Tibial nerve (tissue), 4 donors: ENCODE measurements around the gene PCBP3. TPM values are rescaled to one million over a fixed set of nuclear protein-coding genes. Genes with fewer than 3 reads are reported as not detected.

Source experiments
- DNase-seq, 2 donors: peaks; one replicate each; pipeline ENCODE4 v3.0.0-alpha.2; 2019; ENCODE audit warnings: low spot score in 2 of 2
- H3K27ac ChIP-seq, 4 donors: fragments of 200-600 bp; sonication (generic) in 3 of 4; one replicate each; pipeline ENCODE4 v1.5.1; 2017 to 2019; ENCODE audit warnings: mild to moderate bottlenecking in 1 of 4
- H3K27me3 ChIP-seq, 2 donors: fragments of 200-600 bp; sonication (generic) in 1 of 2; one replicate each; pipeline versions ENCODE4 v1.5.1 to v1.6.0; 2017 to 2019
- H3K36me3 ChIP-seq, 3 donors: fragments of 200-600 bp; sonication (generic); one replicate each; pipeline ENCODE4 v1.5.1; 2018 to 2019
- H3K4me1 ChIP-seq, 4 donors: fragments of 200-600 bp; sonication (generic) in 3 of 4; one replicate each; pipeline ENCODE4 v1.5.1; 2017 to 2019
- H3K4me3 ChIP-seq, 4 donors: fragments of 200-600 bp; sonication (generic) in 3 of 4; one replicate each; pipeline ENCODE4 v1.5.1; 2017 to 2019; ENCODE audit warnings: mild to moderate bottlenecking in 1 of 4, moderate library complexity in 1 of 4
- H3K9me3 ChIP-seq, 4 donors: fragments of 200-600 bp; sonication (generic) in 3 of 4; one replicate each; pipeline ENCODE4 v1.5.1; 2017 to 2019
- EP300 ChIP-seq, 2 donors: sonication (generic); formaldehyde crosslinking; IDR thresholded peaks; one replicate each; pipeline ENCODE4 v1.6.1; 2017; ENCODE audit warnings: antibody characterized with exemption in 2 of 2, mild to moderate bottlenecking in 1 of 2
- POLR2A ChIP-seq, 2 donors: fragments of 450-650 bp; IDR thresholded peaks; one replicate each; pipeline ENCODE4 v1.6.1; 2017; ENCODE audit warnings: antibody characterized with exemption in 2 of 2, mild to moderate bottlenecking in 2 of 2, moderate library complexity in 2 of 2
- WGBS, 2 donors: methylation state at CpG; one replicate each; pipeline ENCODE4 v1.1.5; 2018; 5-methylcytosine and 5-hydroxymethylcytosine counted together
- total RNA-seq, 4 donors: library from RNA; depleted of rRNA; stranded (reverse); fragments of >200 nt; gene quantifications; one replicate each; pipeline ENCODE4 v1.1.0, GENCODE V29; 2016
- TF ChIP-seq, protein P1 (sequence below), 5 experiments: fragments of 200-600 bp in 3 of 5; fragments of 450-650 bp in 2 of 5; sonication (generic) in 3 of 5; IDR thresholded peaks; one replicate each; pipeline ENCODE4 v1.5.1; 2016 to 2019; ENCODE audit warnings: antibody characterized with exemption in 5 of 5, mild to moderate bottlenecking in 3 of 5, moderate library complexity in 2 of 5

The PCBP3 gene
- total RNA-seq, 4 donors from 2014 or later, result 4.2 to 13.4 (median 9.6) TPM

DNA sequence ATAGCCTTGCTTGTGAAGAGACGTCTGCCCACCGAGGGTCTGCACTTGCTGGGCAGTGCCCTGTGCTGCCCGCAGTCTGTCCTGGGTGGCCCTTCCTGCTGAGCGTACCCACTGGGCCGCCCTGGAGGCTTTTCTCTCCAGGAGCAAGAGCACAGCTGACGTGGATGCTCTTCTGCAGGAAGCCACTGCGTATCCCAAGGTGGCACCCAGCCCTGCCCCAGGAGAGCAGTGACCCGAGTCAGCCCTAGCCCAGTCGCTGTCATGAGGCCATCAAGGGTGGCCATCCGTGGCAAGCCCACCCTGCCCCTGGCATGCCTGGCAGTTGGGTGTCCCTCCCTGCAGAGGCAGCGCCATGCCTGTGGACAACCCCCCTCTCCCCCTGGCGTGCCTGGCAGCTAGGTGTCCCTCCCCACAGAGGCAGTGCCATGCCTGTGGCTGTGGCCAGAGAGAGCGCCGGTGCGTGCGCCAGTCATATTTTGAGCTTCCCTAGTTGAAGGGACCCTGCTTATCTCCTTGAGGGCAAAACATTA lies 286.8 kb downstream of the PCBP3 start:
- no peaks in the 10 kb centered on the region for H3K4me1 ChIP-seq
- no peak overlapping the region for H3K4me3 ChIP-seq
- H3K27me3 ChIP-seq, result no peaks in the 10 kb centered on the region
- peaks cover 0 to 17% (median 0%) of the 10 kb centered on the region in 4 donors for H3K9me3 ChIP-seq
- DNase-seq, result no peak
- no peak for TF ChIP-seq EP300 (IDR thresholded peaks at IDR 0.05)
- TF ChIP-seq, protein P1, sequence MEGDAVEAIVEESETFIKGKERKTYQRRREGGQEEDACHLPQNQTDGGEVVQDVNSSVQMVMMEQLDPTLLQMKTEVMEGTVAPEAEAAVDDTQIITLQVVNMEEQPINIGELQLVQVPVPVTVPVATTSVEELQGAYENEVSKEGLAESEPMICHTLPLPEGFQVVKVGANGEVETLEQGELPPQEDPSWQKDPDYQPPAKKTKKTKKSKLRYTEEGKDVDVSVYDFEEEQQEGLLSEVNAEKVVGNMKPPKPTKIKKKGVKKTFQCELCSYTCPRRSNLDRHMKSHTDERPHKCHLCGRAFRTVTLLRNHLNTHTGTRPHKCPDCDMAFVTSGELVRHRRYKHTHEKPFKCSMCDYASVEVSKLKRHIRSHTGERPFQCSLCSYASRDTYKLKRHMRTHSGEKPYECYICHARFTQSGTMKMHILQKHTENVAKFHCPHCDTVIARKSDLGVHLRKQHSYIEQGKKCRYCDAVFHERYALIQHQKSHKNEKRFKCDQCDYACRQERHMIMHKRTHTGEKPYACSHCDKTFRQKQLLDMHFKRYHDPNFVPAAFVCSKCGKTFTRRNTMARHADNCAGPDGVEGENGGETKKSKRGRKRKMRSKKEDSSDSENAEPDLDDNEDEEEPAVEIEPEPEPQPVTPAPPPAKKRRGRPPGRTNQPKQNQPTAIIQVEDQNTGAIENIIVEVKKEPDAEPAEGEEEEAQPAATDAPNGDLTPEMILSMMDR (IDR thresholded peaks at IDR 0.05), result no peak
- TF ChIP-seq POLR2A (IDR thresholded peaks at IDR 0.05), result no peak
- no peak overlapping the region for H3K27ac ChIP-seq
- peaks cover 0 to 30% (median 0%) of the 10 kb centered on the region in 3 donors for H3K36me3 ChIP-seq
- WGBS, 2 donors, result 89 to 91% methylated on average over 16 of the region's 16 CpGs

DNA sequence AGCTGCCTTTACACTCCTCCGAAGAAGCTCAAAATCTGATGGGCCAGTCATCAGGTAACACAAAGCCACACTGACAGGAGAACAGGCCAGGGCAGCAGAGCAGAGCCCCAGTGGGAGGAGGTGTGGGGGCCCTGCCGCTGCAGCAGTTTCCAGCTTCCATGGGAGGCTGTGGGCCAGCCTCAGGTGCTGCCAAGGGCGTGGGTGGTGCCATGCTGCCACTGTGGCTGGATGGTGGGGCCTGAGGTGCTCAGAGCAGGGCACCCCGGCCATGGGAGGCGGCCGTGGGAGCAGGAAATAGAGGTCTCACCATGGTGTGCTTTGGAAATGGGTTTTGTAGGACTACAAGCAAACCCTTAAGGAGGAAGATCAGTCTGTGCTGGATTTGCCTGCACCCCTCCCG lies 287.3 kb downstream of the PCBP3 start:
- no peaks in the 10 kb centered on the region for H3K4me1 ChIP-seq
- peaks cover 0 to 35% (median 0%) of the 10 kb centered on the region in 3 donors for H3K36me3 ChIP-seq
- DNase-seq, result no peak
- TF ChIP-seq EP300 (IDR thresholded peaks at IDR 0.05) (no peak), POLR2A (IDR thresholded peaks at IDR 0.05) (no peak)
- TF ChIP-seq, protein P1 (IDR thresholded peaks at IDR 0.05), result no peak
- no peak overlapping the region for H3K4me3 ChIP-seq
- 78 to 85% methylated on average over 6 to 7 of the region's 7 CpGs for WGBS, 2 donors
- no peak overlapping the region for H3K27ac ChIP-seq
- peaks cover 0 to 22% (median 0%) of the 10 kb centered on the region in 4 donors for H3K9me3 ChIP-seq
- H3K27me3 ChIP-seq, result no peaks in the 10 kb centered on the region

DNA sequence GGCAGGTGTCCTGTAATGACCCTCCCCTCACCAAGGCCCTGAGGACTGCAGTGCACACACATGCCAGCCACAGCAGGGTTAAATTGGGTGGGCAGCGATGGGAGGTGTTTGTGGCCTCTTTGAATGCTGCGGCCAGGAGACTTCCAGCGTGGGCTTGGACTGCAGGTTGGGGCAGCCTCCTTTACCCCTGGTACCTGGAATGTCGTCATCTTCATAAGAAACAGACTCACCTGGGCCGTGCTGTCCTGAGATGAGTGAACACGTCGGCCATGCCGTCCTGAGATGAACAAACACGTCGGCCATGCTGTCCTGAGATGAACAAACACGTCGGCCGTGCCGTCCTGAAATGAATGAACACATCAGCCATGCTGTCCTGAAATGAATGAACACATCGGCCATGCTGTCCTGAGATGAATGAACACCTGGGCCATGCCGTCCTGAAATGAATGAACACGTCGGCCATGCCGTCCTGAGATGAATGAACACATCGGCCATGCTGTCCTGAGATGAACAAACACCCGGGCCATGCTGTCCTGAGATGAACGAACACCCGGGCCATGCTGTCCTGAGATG lies 288.0 kb downstream of the PCBP3 start:
- Histone ChIP-seq H3K36me3 (peaks cover 0 to 42% (median 0%) of the 10 kb centered on the region in 3 donors), H3K4me3 (no peak overlapping the region), H3K27ac (no peak overlapping the region), H3K9me3 (peaks cover 0 to 29% (median 0%) of the 10 kb centered on the region in 4 donors), H3K4me1 (no peaks in the 10 kb centered on the region), H3K27me3 (no peaks in the 10 kb centered on the region)
- no peak for DNase-seq
- TF ChIP-seq EP300 (IDR thresholded peaks at IDR 0.05) (no peak), POLR2A (IDR thresholded peaks at IDR 0.05) (no peak)
- TF ChIP-seq, protein P1 (IDR thresholded peaks at IDR 0.05), result no peak
- WGBS, 2 donors, result 87 to 90% methylated on average over 22 to 23 of the region's 23 CpGs

DNA sequence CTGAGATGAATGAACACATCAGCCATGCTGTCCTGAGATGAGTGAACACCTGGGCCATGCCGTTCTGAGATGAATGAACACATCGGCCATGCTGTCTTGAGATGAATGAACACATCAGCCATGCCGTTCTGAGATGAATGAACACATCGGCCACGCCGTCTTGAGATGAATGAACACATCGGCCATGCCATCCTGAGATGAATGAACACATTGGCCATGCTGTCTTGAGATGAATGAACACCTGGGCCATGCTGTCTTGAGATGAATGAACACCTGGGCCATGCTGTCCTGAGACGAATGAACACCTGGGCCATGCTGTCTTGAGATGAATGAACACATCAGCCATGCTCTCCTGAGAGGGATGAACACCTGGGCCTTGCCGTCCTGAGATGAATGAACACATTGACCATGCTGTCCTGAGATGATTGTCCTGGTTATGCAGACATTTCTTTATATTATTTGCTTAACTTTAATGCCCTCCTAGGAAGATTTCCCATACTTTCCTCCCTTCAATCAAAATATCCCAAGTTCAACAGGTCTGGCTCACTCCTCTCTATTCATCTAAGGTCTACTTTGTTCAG lies 289.5 kb downstream of the PCBP3 start:
- H3K9me3 ChIP-seq, result peaks cover 0 to 37% (median 0%) of the 10 kb centered on the region in 4 donors
- no peak for DNase-seq

More for the DNA sequence above, 289.5 kb downstream of the PCBP3 start:
- Histone ChIP-seq H3K4me1 (no peaks in the 10 kb centered on the region), H3K27me3 (no peaks in the 10 kb centered on the region), H3K36me3 (peaks cover 0 to 53% (median 0%) of the 10 kb centered on the region in 3 donors), H3K27ac (no peak overlapping the region), H3K4me3 (no peak overlapping the region)
- WGBS, 2 donors, result 78% methylated on average over 9 of the region's 9 CpGs
- TF ChIP-seq POLR2A (IDR thresholded peaks at IDR 0.05), result no peak
- TF ChIP-seq EP300 (IDR thresholded peaks at IDR 0.05), result no peak
- TF ChIP-seq, protein P1 (IDR thresholded peaks at IDR 0.05), result no peak
